GDM1 (cell line): ENCODE measurements around the gene SEZ6L.

ENCODE experiments used
- DNase-seq: peaks from one replicate; lab custom pipeline; 2025; lab: John Stamatoyannopoulos, UW

Gene SEZ6L

DNA sequence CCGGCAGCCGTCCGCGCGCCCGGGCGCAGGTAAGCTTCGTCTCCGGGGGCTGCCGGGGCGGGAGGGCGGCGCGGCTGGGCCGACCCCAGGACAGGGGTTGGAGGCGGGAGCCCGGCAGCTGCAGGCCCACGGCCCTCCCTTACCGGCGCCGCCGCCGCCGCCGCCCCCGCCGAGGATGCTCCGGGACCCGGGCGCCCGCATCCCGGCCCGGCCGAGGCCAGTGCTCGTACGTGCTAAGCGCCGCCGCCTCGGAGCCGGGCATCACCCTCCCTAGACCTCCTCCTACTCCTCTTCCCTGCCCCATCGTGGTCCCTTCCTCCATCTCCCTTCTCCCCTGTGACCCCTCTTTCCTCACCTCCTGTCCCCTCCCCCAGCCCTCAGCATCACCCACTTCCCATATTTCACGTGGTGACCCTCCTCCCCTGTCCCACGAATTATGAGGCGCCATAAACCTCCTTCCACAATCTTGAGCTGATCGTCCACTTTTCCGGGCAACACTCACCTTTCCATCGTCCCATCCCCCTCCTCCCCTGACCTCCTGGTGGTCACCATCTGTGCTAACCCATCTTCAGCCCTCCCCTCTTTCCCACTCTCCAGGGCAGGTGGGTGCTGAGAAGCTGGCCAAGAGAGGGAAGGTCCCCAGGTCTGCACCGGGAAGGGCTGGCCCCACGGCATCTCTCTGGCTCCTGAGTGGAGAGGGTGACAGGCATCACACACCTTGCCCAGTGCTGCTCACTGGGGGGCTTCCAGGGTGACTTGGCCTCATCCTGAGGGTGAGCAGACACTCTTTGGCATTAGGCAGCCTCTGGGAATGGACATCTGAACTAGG lies 260.4 kb downstream of the SEZ6L start:
- DNase-seq: no peak

DNA sequence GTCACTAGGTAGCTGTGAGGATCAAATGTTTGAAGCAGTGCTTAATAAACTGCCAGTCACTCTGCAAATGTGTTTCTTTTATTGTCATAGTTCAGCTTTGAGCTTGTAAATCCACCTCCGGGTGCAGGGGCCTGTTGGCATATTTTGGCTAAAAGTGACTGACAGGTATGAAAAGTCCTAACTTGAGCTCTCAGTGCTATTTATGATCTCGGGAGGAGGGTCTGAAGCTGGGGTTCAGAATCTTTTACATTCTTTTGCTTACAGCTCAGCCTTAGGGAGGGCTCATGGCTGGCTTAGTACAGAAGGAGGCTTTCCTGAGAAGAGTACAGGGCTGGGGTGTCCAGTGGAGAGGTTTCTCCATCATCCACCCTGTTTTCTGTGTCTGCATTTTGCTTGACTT lies 261.3 kb downstream of the SEZ6L start:
- no peak for DNase-seq

GRCh38 chr22:26431261-26431995 lies 262.2 kb downstream of the SEZ6L start:
- DNase-seq: no peak

- no peak for DNase-seq
Observed at GRCh38 chr22:26432619-26433311, 263.5 kb downstream of the SEZ6L start.
